ENCODE measurements around the gene UBL4B. TPM values are rescaled to one million over a fixed set of nuclear protein-coding genes. Genes with fewer than 3 reads are reported as not detected.
A peak's percentile ranks its signal among the peaks of the same experiment; 100 is the strongest.

UBL4B gene
- polyA plus RNA-seq, 2 donors = not detected

GRCh38 chr1:110083866-110084226 lies 28.4 kb upstream of the UBL4B start:
- no peaks in the 10 kb centered on the region for H3K9me3 ChIP-seq (ENCODE audit: control insufficient read depth in 2 of 2, insufficient read depth in 1 of 2, low read depth in 1 of 2, low read length in 1 of 2)
- H3K4me3 ChIP-seq (ENCODE audit: low read depth in 1 of 2, low read length in 2 of 2) = peak overlapping the region; percentile 46 to 59
- H3K27ac ChIP-seq (ENCODE audit: low read depth in 2 of 2, low read length in 1 of 2) = peak overlapping the region in 1 of 2 donors; percentile 23
- H3K4me1 ChIP-seq (ENCODE audit: control insufficient read depth in 2 of 2, insufficient read depth in 2 of 2, low read length in 1 of 2) = peaks cover 0 to 4% of the 10 kb centered on the region in 2 donors
- 5 to 8% methylated on average over 31 to 37 of the region's 37 CpGs for WGBS, 2 donors
- no peaks in the 10 kb centered on the region for H3K36me3 ChIP-seq (ENCODE audit: control insufficient read depth in 2 of 2, insufficient read depth in 2 of 2, low read length in 1 of 2)
- no peaks in the 10 kb centered on the region for H3K27me3 ChIP-seq (ENCODE audit: control insufficient read depth in 1 of 2, insufficient read depth in 2 of 2, low read length in 2 of 2)

DNA sequence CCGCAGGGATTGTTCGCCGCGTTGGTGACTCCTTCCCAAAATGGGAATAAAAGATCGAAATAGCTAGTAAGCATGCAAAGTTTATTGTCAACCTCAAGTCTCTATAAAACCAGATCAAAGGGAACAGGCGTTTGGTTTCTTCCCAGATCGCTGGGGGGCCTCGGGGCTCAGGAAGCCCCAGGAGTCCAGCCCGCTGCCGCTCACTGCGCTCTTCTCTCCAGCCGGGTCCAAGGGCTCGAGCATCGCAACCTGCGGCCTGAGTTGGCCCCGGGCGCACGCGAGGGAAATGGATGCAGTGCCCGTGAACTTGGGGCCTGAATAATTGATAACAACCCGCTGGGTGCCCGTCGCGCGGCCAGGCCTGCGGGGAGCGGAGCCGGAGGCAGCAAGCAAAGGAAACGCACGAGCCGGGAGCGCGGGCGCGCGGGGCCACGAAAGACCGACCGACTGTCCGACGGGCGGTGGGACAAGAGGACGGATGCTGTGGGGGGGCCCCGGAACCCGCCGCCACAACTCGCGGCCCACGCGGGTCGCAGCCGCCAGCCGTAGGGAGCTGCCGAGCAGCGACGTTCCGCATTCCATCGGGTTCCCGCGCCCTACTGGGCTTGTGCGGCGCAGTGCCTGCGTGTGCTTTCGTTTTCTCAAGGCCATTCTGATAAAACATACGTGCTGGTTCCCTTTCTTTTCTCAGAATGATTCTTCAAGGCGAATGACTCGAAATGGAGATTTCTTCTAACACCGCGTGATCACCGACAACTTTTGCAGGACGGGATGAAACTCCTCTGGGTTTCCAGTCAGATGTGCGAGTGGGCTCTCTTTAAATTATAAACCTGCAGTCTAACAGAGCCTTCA lies 27.8 kb upstream of the UBL4B start:
- WGBS, 2 donors = 4% methylated on average over 72 of the region's 72 CpGs
- Histone ChIP-seq H3K27me3 (ENCODE audit: control insufficient read depth in 1 of 2, insufficient read depth in 2 of 2, low read length in 2 of 2) (no peaks in the 10 kb centered on the region), H3K36me3 (ENCODE audit: control insufficient read depth in 2 of 2, insufficient read depth in 2 of 2, low read length in 1 of 2) (no peaks in the 10 kb centered on the region), H3K27ac (ENCODE audit: low read depth in 2 of 2, low read length in 1 of 2) (peak overlapping the region; percentile 23 to 36), H3K9me3 (ENCODE audit: control insufficient read depth in 2 of 2, insufficient read depth in 1 of 2, low read depth in 1 of 2, low read length in 1 of 2) (no peaks in the 10 kb centered on the region), H3K4me1 (ENCODE audit: control insufficient read depth in 2 of 2, insufficient read depth in 2 of 2, low read length in 1 of 2) (peaks cover 0 to 4% of the 10 kb centered on the region in 2 donors), H3K4me3 (ENCODE audit: low read depth in 1 of 2, low read length in 2 of 2) (peak overlapping the region; percentile 46 to 59)

DNA sequence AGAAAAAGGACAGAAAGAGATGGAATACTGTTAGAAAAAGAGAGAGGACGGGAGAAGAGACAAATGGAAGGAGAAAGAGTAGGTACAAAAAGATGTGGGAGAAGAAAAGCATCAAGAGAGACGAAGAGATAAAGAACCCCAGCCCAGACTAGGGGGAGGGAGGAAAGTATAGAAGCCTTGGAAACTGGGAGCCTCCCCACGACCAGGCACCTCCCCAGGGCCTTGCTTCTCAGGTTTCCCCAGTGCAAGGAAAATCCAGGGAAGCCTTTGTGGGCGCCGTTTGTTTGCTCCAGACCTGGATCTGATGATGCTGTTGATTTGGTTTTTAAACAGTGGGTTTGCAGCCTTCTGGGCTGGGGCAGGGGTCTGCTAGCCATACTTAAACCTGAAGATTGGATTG lies 26.6 kb upstream of the UBL4B start:
- Histone ChIP-seq H3K4me1 (ENCODE audit: control insufficient read depth in 2 of 2, insufficient read depth in 2 of 2, low read length in 1 of 2) (peaks cover 0 to 4% of the 10 kb centered on the region in 2 donors), H3K27ac (ENCODE audit: low read depth in 2 of 2, low read length in 1 of 2) (no peak overlapping the region), H3K36me3 (ENCODE audit: control insufficient read depth in 2 of 2, insufficient read depth in 2 of 2, low read length in 1 of 2) (no peaks in the 10 kb centered on the region), H3K27me3 (ENCODE audit: control insufficient read depth in 1 of 2, insufficient read depth in 2 of 2, low read length in 2 of 2) (no peaks in the 10 kb centered on the region), H3K9me3 (ENCODE audit: control insufficient read depth in 2 of 2, insufficient read depth in 1 of 2, low read depth in 1 of 2, low read length in 1 of 2) (no peaks in the 10 kb centered on the region), H3K4me3 (ENCODE audit: low read depth in 1 of 2, low read length in 2 of 2) (no peak overlapping the region)
- WGBS, 2 donors = 84 to 86% methylated on average over 5 of the region's 5 CpGs

DNA sequence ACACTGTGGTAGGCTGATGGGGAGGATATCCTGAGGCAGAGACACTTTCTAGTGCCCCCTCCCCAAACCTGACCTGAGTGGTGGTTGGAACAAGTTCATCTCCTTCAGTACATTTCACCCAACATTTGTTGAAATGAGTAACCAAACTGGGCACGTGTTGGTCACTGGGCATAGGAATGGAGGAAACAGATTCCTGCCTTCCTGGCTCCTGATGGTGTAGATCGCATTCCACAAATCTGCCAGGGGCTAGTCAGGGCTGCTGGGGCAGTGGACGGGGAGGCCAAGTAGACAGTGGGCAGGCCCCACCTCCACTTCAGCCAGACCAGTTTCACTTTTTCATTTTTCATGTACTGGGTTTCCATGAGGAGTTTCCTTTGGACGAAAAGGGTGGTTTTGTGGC lies 25.3 kb upstream of the UBL4B start:
- H3K36me3 ChIP-seq (ENCODE audit: control insufficient read depth in 2 of 2, insufficient read depth in 2 of 2, low read length in 1 of 2) = no peaks in the 10 kb centered on the region
- no peaks in the 10 kb centered on the region for H3K9me3 ChIP-seq (ENCODE audit: control insufficient read depth in 2 of 2, insufficient read depth in 1 of 2, low read depth in 1 of 2, low read length in 1 of 2)
- peaks cover 0 to 4% of the 10 kb centered on the region in 2 donors for H3K4me1 ChIP-seq (ENCODE audit: control insufficient read depth in 2 of 2, insufficient read depth in 2 of 2, low read length in 1 of 2)
- no peak overlapping the region for H3K27ac ChIP-seq (ENCODE audit: low read depth in 2 of 2, low read length in 1 of 2)
- H3K4me3 ChIP-seq (ENCODE audit: low read depth in 1 of 2, low read length in 2 of 2) = no peak overlapping the region
- WGBS, 2 donors = 64 to 74% methylated on average over 4 of the region's 4 CpGs
- H3K27me3 ChIP-seq (ENCODE audit: control insufficient read depth in 1 of 2, insufficient read depth in 2 of 2, low read length in 2 of 2) = no peaks in the 10 kb centered on the region

- Histone ChIP-seq H3K36me3 (ENCODE audit: control insufficient read depth in 2 of 2, insufficient read depth in 2 of 2, low read length in 1 of 2) (no peaks in the 10 kb centered on the region), H3K4me1 (ENCODE audit: control insufficient read depth in 2 of 2, insufficient read depth in 2 of 2, low read length in 1 of 2) (peaks cover 0 to 4% of the 10 kb centered on the region in 2 donors), H3K4me3 (ENCODE audit: low read depth in 1 of 2, low read length in 2 of 2) (no peak overlapping the region), H3K27ac (ENCODE audit: low read depth in 2 of 2, low read length in 1 of 2) (no peak overlapping the region), H3K9me3 (ENCODE audit: control insufficient read depth in 2 of 2, insufficient read depth in 1 of 2, low read depth in 1 of 2, low read length in 1 of 2) (no peaks in the 10 kb centered on the region), H3K27me3 (ENCODE audit: control insufficient read depth in 1 of 2, insufficient read depth in 2 of 2, low read length in 2 of 2) (no peaks in the 10 kb centered on the region)
- WGBS, 2 donors = 47 to 50% methylated on average over 15 of the region's 15 CpGs
These were observed 24.2 kb upstream of the UBL4B start for GRCh38 chr1:110087812-110088738.

GRCh38 chr1:110088739-110089316 lies 23.4 kb upstream of the UBL4B start:
- H3K27me3 ChIP-seq (ENCODE audit: control insufficient read depth in 1 of 2, insufficient read depth in 2 of 2, low read length in 2 of 2) = no peaks in the 10 kb centered on the region

DNA sequence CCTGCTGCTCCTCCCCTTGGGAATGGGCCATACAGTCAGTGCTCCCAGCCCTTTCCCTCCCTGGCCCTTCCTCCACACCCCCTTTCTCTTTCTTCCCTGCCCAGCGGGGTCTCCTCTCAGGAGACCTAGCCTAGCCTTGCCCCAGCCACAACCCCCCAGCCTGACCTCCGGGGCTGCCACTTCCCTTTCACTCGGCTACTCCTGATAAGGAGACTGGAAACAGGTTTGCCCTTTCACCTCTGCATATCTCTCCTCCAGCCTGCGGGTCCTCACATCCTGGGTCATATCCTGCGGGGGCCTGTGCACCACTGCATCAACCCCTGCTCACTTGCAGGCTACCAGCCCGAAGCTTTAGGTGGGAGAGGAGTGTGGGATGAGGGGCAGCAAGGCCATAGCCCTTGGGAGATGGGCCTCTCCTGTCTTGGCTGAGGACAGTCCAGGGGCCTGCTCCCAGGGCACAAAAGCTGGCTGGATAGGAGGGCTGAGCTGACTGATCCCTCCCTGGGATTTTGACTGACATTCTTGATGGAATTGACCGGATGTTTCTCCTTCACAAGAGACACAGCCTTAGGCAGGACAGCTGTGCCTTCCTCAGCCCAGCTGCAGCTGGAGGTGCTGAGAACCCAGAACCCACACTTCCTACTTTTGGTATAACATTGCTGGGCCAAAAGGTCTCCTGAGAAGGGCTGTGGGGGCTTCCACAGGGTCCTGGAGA lies 22.5 kb upstream of the UBL4B start:
- no peak overlapping the region for H3K27ac ChIP-seq (ENCODE audit: low read depth in 2 of 2, low read length in 1 of 2)
- no peaks in the 10 kb centered on the region for H3K36me3 ChIP-seq (ENCODE audit: control insufficient read depth in 2 of 2, insufficient read depth in 2 of 2, low read length in 1 of 2)
- no peaks in the 10 kb centered on the region for H3K9me3 ChIP-seq (ENCODE audit: control insufficient read depth in 2 of 2, insufficient read depth in 1 of 2, low read depth in 1 of 2, low read length in 1 of 2)
- H3K4me1 ChIP-seq (ENCODE audit: control insufficient read depth in 2 of 2, insufficient read depth in 2 of 2, low read length in 1 of 2) = no peaks in the 10 kb centered on the region
- no peaks in the 10 kb centered on the region for H3K27me3 ChIP-seq (ENCODE audit: control insufficient read depth in 1 of 2, insufficient read depth in 2 of 2, low read length in 2 of 2)
- no peak overlapping the region for H3K4me3 ChIP-seq (ENCODE audit: low read depth in 1 of 2, low read length in 2 of 2)
- 54 to 67% methylated on average over 7 of the region's 7 CpGs for WGBS, 2 donors

More at GRCh38 chr1:110088739-110089316, 23.4 kb upstream of the UBL4B start:
- H3K4me1 ChIP-seq (ENCODE audit: control insufficient read depth in 2 of 2, insufficient read depth in 2 of 2, low read length in 1 of 2) = peaks cover 0 to 2% of the 10 kb centered on the region in 2 donors
- no peak overlapping the region for H3K4me3 ChIP-seq (ENCODE audit: low read depth in 1 of 2, low read length in 2 of 2)
- H3K9me3 ChIP-seq (ENCODE audit: control insufficient read depth in 2 of 2, insufficient read depth in 1 of 2, low read depth in 1 of 2, low read length in 1 of 2) = no peaks in the 10 kb centered on the region
- WGBS, 2 donors = 79% methylated on average over 10 of the region's 10 CpGs
- no peaks in the 10 kb centered on the region for H3K36me3 ChIP-seq (ENCODE audit: control insufficient read depth in 2 of 2, insufficient read depth in 2 of 2, low read length in 1 of 2)
- no peak overlapping the region for H3K27ac ChIP-seq (ENCODE audit: low read depth in 2 of 2, low read length in 1 of 2)

DNA sequence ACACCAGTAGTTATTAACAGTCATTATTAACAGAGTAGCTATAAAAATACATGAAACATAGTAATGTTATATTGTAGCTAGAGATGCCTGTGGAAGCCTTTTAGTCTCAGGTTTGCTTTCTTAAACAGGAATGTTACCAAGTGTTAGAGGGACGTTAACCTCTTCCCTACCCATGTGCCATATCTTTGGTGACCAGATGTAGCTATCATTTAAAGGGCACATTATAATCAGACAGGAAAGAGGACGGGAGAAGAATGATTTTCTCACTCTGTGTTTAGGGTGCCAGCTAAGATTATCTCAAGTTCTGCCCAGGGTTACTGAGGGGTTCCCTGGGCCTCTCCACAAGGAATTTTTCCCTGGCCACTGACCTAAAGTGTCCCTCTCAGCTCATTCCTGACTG lies 20.9 kb upstream of the UBL4B start:
- no peaks in the 10 kb centered on the region for H3K4me1 ChIP-seq (ENCODE audit: control insufficient read depth in 2 of 2, insufficient read depth in 2 of 2, low read length in 1 of 2)
- WGBS, 2 donors = 60 to 73% methylated on average over 2 of the region's 2 CpGs

GRCh38 chr1:110091791-110092190 lies 20.5 kb upstream of the UBL4B start:
- H3K27ac ChIP-seq (ENCODE audit: low read depth in 2 of 2, low read length in 1 of 2) = no peak overlapping the region
- no peaks in the 10 kb centered on the region for H3K4me1 ChIP-seq (ENCODE audit: control insufficient read depth in 2 of 2, insufficient read depth in 2 of 2, low read length in 1 of 2)
- H3K9me3 ChIP-seq (ENCODE audit: control insufficient read depth in 2 of 2, insufficient read depth in 1 of 2, low read depth in 1 of 2, low read length in 1 of 2) = no peaks in the 10 kb centered on the region
- 68 to 79% methylated on average over 3 of the region's 3 CpGs for WGBS, 2 donors
- no peaks in the 10 kb centered on the region for H3K27me3 ChIP-seq (ENCODE audit: control insufficient read depth in 1 of 2, insufficient read depth in 2 of 2, low read length in 2 of 2)
- H3K4me3 ChIP-seq (ENCODE audit: low read depth in 1 of 2, low read length in 2 of 2) = no peak overlapping the region
- H3K36me3 ChIP-seq (ENCODE audit: control insufficient read depth in 2 of 2, insufficient read depth in 2 of 2, low read length in 1 of 2) = no peaks in the 10 kb centered on the region

More for the DNA sequence above, 20.9 kb upstream of the UBL4B start:
- Histone ChIP-seq H3K36me3 (ENCODE audit: control insufficient read depth in 2 of 2, insufficient read depth in 2 of 2, low read length in 1 of 2) (no peaks in the 10 kb centered on the region), H3K4me3 (ENCODE audit: low read depth in 1 of 2, low read length in 2 of 2) (no peak overlapping the region), H3K27ac (ENCODE audit: low read depth in 2 of 2, low read length in 1 of 2) (no peak overlapping the region), H3K27me3 (ENCODE audit: control insufficient read depth in 1 of 2, insufficient read depth in 2 of 2, low read length in 2 of 2) (no peaks in the 10 kb centered on the region), H3K9me3 (ENCODE audit: control insufficient read depth in 2 of 2, insufficient read depth in 1 of 2, low read depth in 1 of 2, low read length in 1 of 2) (no peaks in the 10 kb centered on the region)

All from esophagus (tissue), 2 donors.